WERI-Rb-1 (cell line): ENCODE results near the gene TCTN3.

Source experiments
- DNase-seq: peaks from one replicate; pipeline ENCODE4 v3.0.0-alpha.2; 2020
- H3K27ac ChIP-seq: fragments of 250-450 bp; sonication (Bioruptor Pico); 2 replicates; pipeline ENCODE4 v1.5.1; 2020; ENCODE audit warnings: mild to moderate bottlenecking, moderate library complexity
- H3K27me3 ChIP-seq: fragments of 250-450 bp; sonication (Bioruptor Pico); 2 replicates; pipeline ENCODE4 v1.5.1; 2021; ENCODE audit warnings: mild to moderate bottlenecking, low read depth, moderate library complexity; ENCODE audit not compliant: insufficient read depth, severe bottlenecking
- H3K36me3 ChIP-seq: fragments of 250-450 bp; sonication (Bioruptor Pico); 2 replicates; pipeline ENCODE4 v1.5.1; 2020; ENCODE audit warnings: mild to moderate bottlenecking, moderate library complexity
- H3K4me3 ChIP-seq: 2 replicates; pipeline ENCODE4 v1.5.1; 2011; ENCODE audit warnings: low read depth, mild to moderate bottlenecking, control low read depth, low read length
- H3K9me3 ChIP-seq: fragments of 250-450 bp; sonication (Bioruptor Pico); 2 replicates; pipeline ENCODE4 v1.5.1; 2021; ENCODE audit warnings: mild to moderate bottlenecking, moderate library complexity; ENCODE audit not compliant: severe bottlenecking
- TF ChIP-seq, protein P1 (sequence below): IDR thresholded peaks from 2 replicates; pipeline ENCODE4 v1.5.1; 2011; ENCODE audit warnings: low read depth, mild to moderate bottlenecking, control low read depth, inconsistent platforms, low read length

TCTN3 gene

DNA sequence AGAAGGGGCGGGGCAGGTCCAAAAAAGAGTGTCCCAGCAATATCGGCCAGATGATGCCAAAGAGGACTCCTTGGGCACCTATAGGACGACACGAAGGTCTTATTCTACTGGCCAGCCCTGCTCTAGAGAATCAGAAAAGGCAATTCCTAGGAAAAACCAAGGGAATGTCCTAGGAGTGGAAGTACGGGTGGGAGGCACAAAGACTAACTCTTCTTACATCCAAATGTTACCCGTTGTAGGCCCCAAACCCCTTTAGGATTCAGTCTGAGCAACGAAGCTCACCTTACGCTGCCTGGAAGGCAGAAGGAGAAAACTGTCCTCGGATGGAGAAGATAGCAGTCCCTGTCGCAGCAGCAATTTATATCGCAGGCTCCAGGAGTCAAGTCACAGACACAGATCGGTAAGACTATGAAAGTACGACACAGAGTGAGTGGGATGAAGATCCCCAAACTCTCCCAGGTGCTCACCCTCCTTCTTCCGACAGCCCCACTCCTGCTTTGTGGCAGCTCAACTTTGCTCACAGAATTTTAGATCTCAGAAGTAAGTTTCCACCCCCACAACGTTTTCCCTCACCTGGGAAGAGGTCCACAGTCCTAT lies 558 bp downstream of the TCTN3 start:
- H3K4me3 ChIP-seq = peak overlapping the region; percentile 71
- TF ChIP-seq, protein P1, sequence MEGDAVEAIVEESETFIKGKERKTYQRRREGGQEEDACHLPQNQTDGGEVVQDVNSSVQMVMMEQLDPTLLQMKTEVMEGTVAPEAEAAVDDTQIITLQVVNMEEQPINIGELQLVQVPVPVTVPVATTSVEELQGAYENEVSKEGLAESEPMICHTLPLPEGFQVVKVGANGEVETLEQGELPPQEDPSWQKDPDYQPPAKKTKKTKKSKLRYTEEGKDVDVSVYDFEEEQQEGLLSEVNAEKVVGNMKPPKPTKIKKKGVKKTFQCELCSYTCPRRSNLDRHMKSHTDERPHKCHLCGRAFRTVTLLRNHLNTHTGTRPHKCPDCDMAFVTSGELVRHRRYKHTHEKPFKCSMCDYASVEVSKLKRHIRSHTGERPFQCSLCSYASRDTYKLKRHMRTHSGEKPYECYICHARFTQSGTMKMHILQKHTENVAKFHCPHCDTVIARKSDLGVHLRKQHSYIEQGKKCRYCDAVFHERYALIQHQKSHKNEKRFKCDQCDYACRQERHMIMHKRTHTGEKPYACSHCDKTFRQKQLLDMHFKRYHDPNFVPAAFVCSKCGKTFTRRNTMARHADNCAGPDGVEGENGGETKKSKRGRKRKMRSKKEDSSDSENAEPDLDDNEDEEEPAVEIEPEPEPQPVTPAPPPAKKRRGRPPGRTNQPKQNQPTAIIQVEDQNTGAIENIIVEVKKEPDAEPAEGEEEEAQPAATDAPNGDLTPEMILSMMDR = no peak
- DNase-seq = no peak

DNA sequence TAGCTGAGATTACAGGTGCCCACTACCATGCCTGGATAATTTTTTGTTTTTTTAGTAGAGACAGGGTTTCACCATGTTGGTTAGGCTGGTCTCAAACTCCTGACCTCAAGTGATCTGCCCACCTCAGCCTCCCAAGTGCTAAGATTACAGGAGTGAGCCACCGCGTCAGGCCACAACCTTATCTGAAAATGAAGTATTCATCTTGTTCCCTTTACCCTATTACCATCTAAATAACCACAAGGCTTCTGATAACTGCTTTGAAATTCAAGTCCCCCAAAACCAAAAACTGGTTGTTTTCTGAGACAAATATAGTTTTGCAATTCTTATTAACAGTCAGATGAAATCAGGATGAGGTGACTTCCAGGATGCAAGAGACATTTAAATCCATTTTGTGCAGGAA lies 2.4 kb downstream of the TCTN3 start:
- TF ChIP-seq, protein P1 = no peak
- no peak for DNase-seq

More for the DNA sequence above, 558 bp downstream of the TCTN3 start:
- H3K27me3 ChIP-seq = no peaks in the 10 kb centered on the region
- no peaks in the 10 kb centered on the region for H3K9me3 ChIP-seq
- peaks cover 23% of the 10 kb centered on the region for H3K36me3 ChIP-seq
- peak overlapping the region; percentile 50 for H3K27ac ChIP-seq

DNA sequence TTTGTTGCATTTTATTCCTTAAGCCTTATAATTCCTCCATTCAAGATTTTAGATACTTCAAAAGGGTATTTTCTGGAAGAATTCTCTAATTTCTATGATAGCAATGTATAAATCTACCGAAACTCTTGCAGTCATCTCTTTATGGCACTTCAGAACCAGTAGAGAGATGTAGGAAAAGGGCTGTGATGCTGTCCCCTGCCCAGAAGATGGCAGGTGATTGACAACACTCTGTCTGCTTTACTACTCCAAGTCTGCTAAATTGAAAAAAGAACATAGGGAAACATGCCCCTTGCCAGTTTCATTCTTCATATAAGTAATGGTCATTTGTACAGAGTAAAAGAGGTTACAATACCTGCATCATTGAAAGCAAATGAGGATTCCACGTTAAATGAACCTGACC lies 5.1 kb downstream of the TCTN3 start:
- DNase-seq = no peak
- TF ChIP-seq, protein P1 = no peak
- H3K36me3 ChIP-seq = peaks cover 54% of the 10 kb centered on the region
- H3K27ac ChIP-seq = no peak overlapping the region
- H3K4me3 ChIP-seq = no peak overlapping the region
- no peaks in the 10 kb centered on the region for H3K27me3 ChIP-seq
- H3K9me3 ChIP-seq = no peaks in the 10 kb centered on the region

More for the DNA sequence above, 2.4 kb downstream of the TCTN3 start:
- Histone ChIP-seq H3K36me3 (peaks cover 35% of the 10 kb centered on the region), H3K9me3 (no peaks in the 10 kb centered on the region), H3K27ac (no peak overlapping the region), H3K27me3 (no peaks in the 10 kb centered on the region), H3K4me3 (no peak overlapping the region)

DNA sequence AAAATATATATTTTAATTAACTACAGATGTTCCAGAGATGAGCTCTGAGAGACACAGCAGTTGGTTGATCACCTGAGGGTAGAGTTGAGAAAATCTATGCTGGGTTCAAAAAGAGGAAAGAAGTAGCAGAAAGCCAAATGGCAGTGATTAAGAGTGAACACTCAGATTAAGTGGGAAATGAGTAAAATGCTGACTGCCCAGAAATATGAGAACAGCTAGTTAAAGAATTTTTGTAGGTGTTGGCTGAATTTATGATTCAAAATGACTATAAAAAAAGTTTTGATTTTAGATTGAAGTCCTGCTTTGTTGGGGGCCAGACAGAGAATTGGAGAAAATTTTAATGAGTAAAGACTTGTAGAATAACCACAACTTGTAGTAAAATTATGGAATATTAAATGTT lies 9.8 kb downstream of the TCTN3 start:
- Histone ChIP-seq H3K27ac (no peak overlapping the region), H3K9me3 (no peaks in the 10 kb centered on the region), H3K36me3 (peaks cover 59% of the 10 kb centered on the region), H3K4me3 (no peak overlapping the region), H3K27me3 (no peaks in the 10 kb centered on the region)
- TF ChIP-seq, protein P1 = no peak
- DNase-seq = no peak

DNA sequence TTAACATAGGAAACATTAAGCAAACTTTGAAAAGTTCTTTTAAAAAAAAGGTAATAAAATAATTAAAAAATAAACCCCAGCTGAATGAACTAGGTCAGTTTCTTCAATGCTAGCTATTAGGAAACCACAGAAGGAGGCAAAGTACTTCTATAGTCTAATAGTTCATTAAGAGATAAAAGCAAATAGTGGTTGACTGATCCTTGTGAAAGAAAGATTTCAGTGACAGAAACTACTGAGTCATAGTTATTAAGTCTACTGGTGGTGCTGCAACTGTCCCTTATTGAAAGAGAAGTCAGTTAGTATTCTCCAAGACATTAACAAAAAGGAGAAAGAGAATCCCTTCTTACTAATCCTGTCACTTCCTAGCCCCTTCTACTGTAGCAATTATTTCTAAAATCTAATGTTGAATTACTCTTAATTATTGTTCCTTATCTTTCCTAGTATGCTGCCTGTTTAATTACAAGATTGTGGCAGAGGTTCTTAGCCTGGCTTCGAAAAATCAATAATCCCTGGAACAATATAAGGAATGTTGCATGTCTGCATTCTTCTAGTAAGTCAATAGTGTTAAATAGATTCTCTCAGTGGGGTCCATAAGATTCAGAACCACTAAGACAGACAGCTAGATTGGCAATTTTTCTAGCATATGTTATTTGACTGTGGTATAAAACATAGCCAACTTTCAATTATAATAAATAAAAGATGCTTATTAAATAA lies 18.2 kb downstream of the TCTN3 start:
- Histone ChIP-seq H3K9me3 (no peaks in the 10 kb centered on the region), H3K27me3 (no peaks in the 10 kb centered on the region), H3K4me3 (no peak overlapping the region), H3K27ac (no peak overlapping the region), H3K36me3 (peaks cover 23% of the 10 kb centered on the region)
- TF ChIP-seq, protein P1 = no peak
- no peak for DNase-seq
